Pancreas (tissue), 10 donors: ENCODE results near the gene SERPIND1. TPM values are rescaled to one million over a fixed set of nuclear protein-coding genes. Genes with fewer than 3 reads are reported as not detected.

Source experiments
- ATAC-seq, 4 donors: fragments of 200-7000 bp; cut with Tn5 transposase; one replicate each; pipeline versions ENCODE4 v1.8.0 to v1.9.1; 2020; ENCODE audit warnings: mild to moderate bottlenecking in 4 of 4, moderate library complexity in 4 of 4
- DNase-seq, 6 donors: peaks; one replicate each; pipeline ENCODE4 v3.0.0-alpha.2; 2020
- FAIRE-seq: peaks from 2 replicates; lab custom pipeline; 2012; peaks lifted over from hg19 to GRCh38; lab: Jason Lieb, UNC
- H3K27ac ChIP-seq, 4 donors: fragments of 200-600 bp; sonication (generic); 1 replicate in 3 of 4; 2 replicates in 1 of 4; pipeline versions ENCODE4 v1.5.0 to v1.8.0; 2020
- H3K27me3 ChIP-seq, 4 donors: fragments of 200-600 bp; one replicate each; pipeline ENCODE4 v1.8.0; 2021
- H3K36me3 ChIP-seq, 3 donors: fragments of 200-600 bp; sonication (generic) in 1 of 3; one replicate each; pipeline versions ENCODE4 v1.5.0 to v1.8.0; 2020 to 2021
- H3K4me1 ChIP-seq, 3 donors: fragments of 200-600 bp; one replicate each; pipeline ENCODE4 v1.8.0; 2021
- H3K4me3 ChIP-seq, 4 donors: fragments of 200-600 bp; sonication (generic) in 2 of 4; one replicate each; pipeline versions ENCODE4 v1.5.0 to v1.8.0; 2020 to 2021
- H3K9me3 ChIP-seq, 4 donors: fragments of 200-600 bp; one replicate each; pipeline ENCODE4 v1.8.0; 2021
- CTCF ChIP-seq, 4 donors: fragments of 200-600 bp; sonication (generic) in 3 of 4; IDR thresholded peaks; one replicate each; pipeline versions ENCODE4 v1.5.0 to v1.8.0; 2021; ENCODE audit warnings: antibody characterized with exemption in 4 of 4
- WGBS, 2 donors: extraction: QIAGEN DNeasy Blood & Tissue Kit; methylation state at CpG; one replicate each; pipeline ENCODE4 v1.1.7; 2013; 5-methylcytosine and 5-hydroxymethylcytosine counted together
- intact Hi-C, 3 donors: fragments of 100-400 bp; cut with DNase I; formaldehyde crosslinking; loops; one replicate each; pipeline versions ENCODE4 v1.11.1 to v1.14.2; 2022
- polyA plus RNA-seq, 2 donors: library from polyadenylated mRNA; stranded (reverse); fragments of 200-250 nt; gene quantifications; one replicate each; pipeline ENCODE4 v1.2.3, GENCODE V29; 2013
- total RNA-seq, 6 donors: library from RNA; stranded (reverse); fragmentation: NEBNext Ultra II Directional in 4 of 6; extraction: Animal tissue kit (Norgen Biotek cat#: 25700) in 4 of 6; gene quantifications; one replicate each; pipeline versions ENCODE4 v1.2.1 to v1.2.4, GENCODE V29; 2021 to 2023
- donor health status: healthy with polysubstance abuse.
- donor health status: DM: no; HTN: no; CAD: no; lungs with moderate emphysema.
- donor health status: DM: no; HTN: no; CAD: no.
- donor health status: control.
- donor health status: control.
- donor health status: Bipolar disorder and iron deficiency.
- donor health status: DM: yes; HTN: yes; CAD: no.
- donor health status: DM: no; HTN: no; CAD: no.
- donor health status: DM: no; HTN: no; CAD: no.
- donor health status: DM: yes; HTN: yes; CAD: no.

Gene SERPIND1
- total and polyA plus RNA-seq, 8 donors: 0.09 to 0.35 (median 0.21) TPM; not detected in 1

- Histone ChIP-seq H3K27me3 (no peaks in the 10 kb centered on the region), H3K36me3 (peaks cover 5 to 63% (median 10%) of the 10 kb centered on the region in 3 donors), H3K4me1 (no peaks in the 10 kb centered on the region), H3K27ac (no peak overlapping the region), H3K4me3 (no peak overlapping the region), H3K9me3 (no peaks in the 10 kb centered on the region)
- FAIRE-seq: no peak
- WGBS, 2 donors: 90 to 92% methylated on average over 3 of the region's 3 CpGs
- intact Hi-C loops: no loop called here
- no peak for ATAC-seq
- peak in 1 of 6 donors; percentile 21 for DNase-seq
- TF ChIP-seq CTCF (IDR thresholded peaks at IDR 0.05): no peak
Measured at GRCh38 chr22:20805972-20806471, 32.1 kb downstream of the SERPIND1 start.

- Histone ChIP-seq H3K4me3 (no peak overlapping the region), H3K4me1 (no peaks in the 10 kb centered on the region), H3K36me3 (peaks cover 5 to 53% (median 10%) of the 10 kb centered on the region in 3 donors), H3K27ac (no peak overlapping the region), H3K27me3 (no peaks in the 10 kb centered on the region), H3K9me3 (no peaks in the 10 kb centered on the region)
- intact Hi-C loops: no loop called here
- no peak for TF ChIP-seq CTCF (IDR thresholded peaks at IDR 0.05)
- ATAC-seq: peak in 1 of 4 donors; percentile 22
- WGBS, 2 donors: 97 to 98% methylated on average over 4 of the region's 4 CpGs
- peak in 1 of 6 donors; percentile 20 for DNase-seq
- FAIRE-seq: no peak
Measured at GRCh38 chr22:20807315-20807752, 33.4 kb downstream of the SERPIND1 start.

DNA sequence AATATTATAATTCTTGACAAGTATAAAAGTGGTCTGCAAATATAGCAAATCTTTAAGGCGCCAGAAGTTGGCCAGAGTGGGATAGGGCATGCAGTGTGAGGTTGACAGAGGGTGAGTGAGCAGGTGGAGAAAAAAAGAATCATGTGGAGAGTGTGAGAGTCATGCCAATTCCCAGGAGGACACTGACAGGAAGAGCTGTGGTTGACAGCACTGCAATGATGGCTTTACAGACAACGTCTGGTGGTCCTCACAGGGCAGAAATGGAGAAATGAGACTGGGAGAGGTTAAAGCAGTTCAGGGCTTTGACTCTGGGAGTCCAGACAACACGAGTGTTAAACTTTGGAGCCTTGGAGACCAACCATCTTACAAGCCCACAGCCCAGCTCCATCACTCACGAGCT, 34.9 kb downstream of the SERPIND1 start:
- no peaks in the 10 kb centered on the region for H3K4me1 ChIP-seq
- H3K36me3 ChIP-seq: peaks cover 3 to 45% (median 15%) of the 10 kb centered on the region in 3 donors
- H3K27ac ChIP-seq: no peak overlapping the region
- no peak overlapping the region for H3K4me3 ChIP-seq
- H3K9me3 ChIP-seq: no peaks in the 10 kb centered on the region
- FAIRE-seq: no peak
- no peak for TF ChIP-seq CTCF (IDR thresholded peaks at IDR 0.05)
- DNase-seq: no peak
- intact Hi-C loops: no loop called here
- 85 to 89% methylated on average over 4 of the region's 4 CpGs for WGBS, 2 donors
- no peak for ATAC-seq
- no peaks in the 10 kb centered on the region for H3K27me3 ChIP-seq

- Histone ChIP-seq H3K9me3 (no peaks in the 10 kb centered on the region), H3K27me3 (no peaks in the 10 kb centered on the region), H3K4me3 (no peak overlapping the region), H3K27ac (no peak overlapping the region), H3K4me1 (no peaks in the 10 kb centered on the region), H3K36me3 (peaks cover 2 to 37% (median 7%) of the 10 kb centered on the region in 3 donors)
- ATAC-seq (no peak), FAIRE-seq (no peak), DNase-seq (no peak)
- TF ChIP-seq CTCF (IDR thresholded peaks at IDR 0.05): no peak
- WGBS, 2 donors: 91 to 97% methylated on average over 6 of the region's 6 CpGs
- intact Hi-C loops: no loop called here
Measured at GRCh38 chr22:20809538-20810185, 35.7 kb downstream of the SERPIND1 start.

- H3K36me3 ChIP-seq: peaks cover 0 to 30% (median 6%) of the 10 kb centered on the region in 3 donors
- H3K27me3 ChIP-seq: no peaks in the 10 kb centered on the region
- 90 to 91% methylated on average over 9 of the region's 9 CpGs for WGBS, 2 donors
- no peak for FAIRE-seq
- H3K9me3 ChIP-seq: no peaks in the 10 kb centered on the region
- DNase-seq: peak in 1 of 6 donors; percentile 9
- intact Hi-C loops: no loop called here
- no peak overlapping the region for H3K27ac ChIP-seq
- no peak for TF ChIP-seq CTCF (IDR thresholded peaks at IDR 0.05)
- H3K4me3 ChIP-seq: no peak overlapping the region
- H3K4me1 ChIP-seq: no peaks in the 10 kb centered on the region
- no peak for ATAC-seq
Measured at GRCh38 chr22:20810645-20811044, 36.7 kb downstream of the SERPIND1 start.
